ENCODE results near the gene HBP1.
"Not testable (repeated sequence)": the region's sequence is repeated elsewhere in the genome, so short reads cannot be mapped to it uniquely, and the experiment has no call there.

HBP1 gene

DNA sequence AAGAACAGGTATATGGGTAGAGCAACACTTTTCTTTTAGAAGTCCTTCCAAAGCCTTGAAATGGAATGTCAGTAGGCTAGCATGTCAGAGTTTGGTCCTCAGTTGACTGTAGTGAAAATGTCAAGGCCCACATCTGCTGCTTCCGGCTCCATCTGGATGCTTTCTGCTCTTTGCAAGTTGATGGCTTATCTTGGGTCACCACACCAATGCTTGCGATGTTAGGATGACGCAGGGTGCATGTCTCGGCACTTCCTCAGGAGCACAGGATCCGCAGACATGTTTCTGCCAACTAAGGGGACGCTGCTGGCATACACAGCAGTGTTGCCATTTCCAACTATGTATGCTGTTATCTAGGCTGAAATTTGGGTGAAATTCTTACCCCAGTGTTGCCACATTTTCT lies 14.0 kb upstream of the HBP1 start:
- DNase-seq (ENCODE audit: low read depth in 1 of 2, low spot score in 1 of 2), result no peak
- no peak overlapping the region for H3K27ac ChIP-seq (replicated peaks)
- TF ChIP-seq GABPA (IDR thresholded peaks at IDR 0.05; ENCODE audit: low read depth) (no peak), POLR2AphosphoS5 (IDR thresholded peaks at IDR 0.05; ENCODE audit: low read depth) (no peak), SPI1 (IDR thresholded peaks at IDR 0.05; ENCODE audit: borderline replicate concordance, low read depth) (no peak)
- TF ChIP-seq, protein P1, sequence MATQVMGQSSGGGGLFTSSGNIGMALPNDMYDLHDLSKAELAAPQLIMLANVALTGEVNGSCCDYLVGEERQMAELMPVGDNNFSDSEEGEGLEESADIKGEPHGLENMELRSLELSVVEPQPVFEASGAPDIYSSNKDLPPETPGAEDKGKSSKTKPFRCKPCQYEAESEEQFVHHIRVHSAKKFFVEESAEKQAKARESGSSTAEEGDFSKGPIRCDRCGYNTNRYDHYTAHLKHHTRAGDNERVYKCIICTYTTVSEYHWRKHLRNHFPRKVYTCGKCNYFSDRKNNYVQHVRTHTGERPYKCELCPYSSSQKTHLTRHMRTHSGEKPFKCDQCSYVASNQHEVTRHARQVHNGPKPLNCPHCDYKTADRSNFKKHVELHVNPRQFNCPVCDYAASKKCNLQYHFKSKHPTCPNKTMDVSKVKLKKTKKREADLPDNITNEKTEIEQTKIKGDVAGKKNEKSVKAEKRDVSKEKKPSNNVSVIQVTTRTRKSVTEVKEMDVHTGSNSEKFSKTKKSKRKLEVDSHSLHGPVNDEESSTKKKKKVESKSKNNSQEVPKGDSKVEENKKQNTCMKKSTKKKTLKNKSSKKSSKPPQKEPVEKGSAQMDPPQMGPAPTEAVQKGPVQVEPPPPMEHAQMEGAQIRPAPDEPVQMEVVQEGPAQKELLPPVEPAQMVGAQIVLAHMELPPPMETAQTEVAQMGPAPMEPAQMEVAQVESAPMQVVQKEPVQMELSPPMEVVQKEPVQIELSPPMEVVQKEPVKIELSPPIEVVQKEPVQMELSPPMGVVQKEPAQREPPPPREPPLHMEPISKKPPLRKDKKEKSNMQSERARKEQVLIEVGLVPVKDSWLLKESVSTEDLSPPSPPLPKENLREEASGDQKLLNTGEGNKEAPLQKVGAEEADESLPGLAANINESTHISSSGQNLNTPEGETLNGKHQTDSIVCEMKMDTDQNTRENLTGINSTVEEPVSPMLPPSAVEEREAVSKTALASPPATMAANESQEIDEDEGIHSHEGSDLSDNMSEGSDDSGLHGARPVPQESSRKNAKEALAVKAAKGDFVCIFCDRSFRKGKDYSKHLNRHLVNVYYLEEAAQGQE (IDR thresholded peaks at IDR 0.05; ENCODE audit: insufficient replicate concordance, low read depth), result no peak
- TF ChIP-seq, protein P2, sequence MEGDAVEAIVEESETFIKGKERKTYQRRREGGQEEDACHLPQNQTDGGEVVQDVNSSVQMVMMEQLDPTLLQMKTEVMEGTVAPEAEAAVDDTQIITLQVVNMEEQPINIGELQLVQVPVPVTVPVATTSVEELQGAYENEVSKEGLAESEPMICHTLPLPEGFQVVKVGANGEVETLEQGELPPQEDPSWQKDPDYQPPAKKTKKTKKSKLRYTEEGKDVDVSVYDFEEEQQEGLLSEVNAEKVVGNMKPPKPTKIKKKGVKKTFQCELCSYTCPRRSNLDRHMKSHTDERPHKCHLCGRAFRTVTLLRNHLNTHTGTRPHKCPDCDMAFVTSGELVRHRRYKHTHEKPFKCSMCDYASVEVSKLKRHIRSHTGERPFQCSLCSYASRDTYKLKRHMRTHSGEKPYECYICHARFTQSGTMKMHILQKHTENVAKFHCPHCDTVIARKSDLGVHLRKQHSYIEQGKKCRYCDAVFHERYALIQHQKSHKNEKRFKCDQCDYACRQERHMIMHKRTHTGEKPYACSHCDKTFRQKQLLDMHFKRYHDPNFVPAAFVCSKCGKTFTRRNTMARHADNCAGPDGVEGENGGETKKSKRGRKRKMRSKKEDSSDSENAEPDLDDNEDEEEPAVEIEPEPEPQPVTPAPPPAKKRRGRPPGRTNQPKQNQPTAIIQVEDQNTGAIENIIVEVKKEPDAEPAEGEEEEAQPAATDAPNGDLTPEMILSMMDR (IDR thresholded peaks at IDR 0.05; ENCODE audit: insufficient read depth, low read length), result no peak
- H3K27me3 ChIP-seq (ENCODE audit: insufficient read depth, poor library complexity, severe bottlenecking), result no peaks in the 10 kb centered on the region
- H3K4me3 ChIP-seq (replicated peaks; ENCODE audit: insufficient read depth, low read length), result no peak overlapping the region

DNA sequence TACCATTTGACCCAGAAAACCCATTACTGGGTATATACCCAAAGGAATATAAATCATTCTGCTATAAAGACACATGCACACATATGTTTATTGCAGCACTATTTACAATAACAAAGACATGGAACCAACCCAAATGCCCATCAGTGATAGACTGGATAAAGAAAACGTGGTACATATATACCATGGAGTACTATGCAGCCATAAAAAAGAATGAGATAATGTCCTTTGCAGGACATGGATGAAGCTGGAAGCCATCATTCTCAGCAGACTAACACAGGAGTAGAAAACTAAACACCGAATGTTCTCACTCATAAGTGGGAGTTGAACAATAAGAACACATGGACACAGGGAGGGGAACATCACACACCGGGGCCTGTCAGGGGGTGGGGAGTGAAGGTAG lies 13.1 kb upstream of the HBP1 start:
- not testable (repeated sequence) for H3K27ac ChIP-seq (replicated peaks); H3K4me3 ChIP-seq (replicated peaks; ENCODE audit: insufficient read depth, low read length); H3K27me3 ChIP-seq (ENCODE audit: insufficient read depth, poor library complexity, severe bottlenecking); DNase-seq (ENCODE audit: low read depth in 1 of 2, low spot score in 1 of 2)

- Histone ChIP-seq H3K4me3 (replicated peaks; ENCODE audit: insufficient read depth, low read length) (no peak overlapping the region), H3K27me3 (ENCODE audit: insufficient read depth, poor library complexity, severe bottlenecking) (no peaks in the 10 kb centered on the region), H3K27ac (replicated peaks) (no peak overlapping the region)
- no peak for TF ChIP-seq GABPA (IDR thresholded peaks at IDR 0.05; ENCODE audit: low read depth)
- DNase-seq (ENCODE audit: low read depth in 1 of 2, low spot score in 1 of 2), result no peak
These were observed 11.7 kb upstream of the HBP1 start for GRCh38 chr7:107157091-107157490.

DNA sequence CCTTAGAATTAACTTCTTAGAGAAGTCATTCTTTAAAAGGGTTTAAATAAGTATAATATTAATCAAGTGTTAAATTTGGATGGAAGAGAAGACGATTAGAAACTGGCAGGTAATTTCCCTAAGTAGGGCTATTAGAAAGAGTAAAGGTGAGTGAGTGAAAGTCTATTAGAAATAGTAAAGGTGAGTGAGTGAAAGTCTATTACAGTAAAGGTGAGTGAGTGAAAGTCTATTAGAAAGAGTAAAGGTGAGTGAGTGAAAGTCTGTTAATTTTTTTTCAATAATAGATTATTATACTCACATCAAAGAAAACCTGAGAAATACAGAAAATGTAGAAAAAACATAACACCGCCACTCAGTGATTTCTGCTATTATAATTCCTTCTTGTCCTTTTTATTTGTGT lies 10.8 kb upstream of the HBP1 start:
- TF ChIP-seq GABPA (IDR thresholded peaks at IDR 0.05; ENCODE audit: low read depth), result no peak
- no peak for TF ChIP-seq POLR2AphosphoS5 (IDR thresholded peaks at IDR 0.05; ENCODE audit: low read depth)
- TF ChIP-seq SPI1 (IDR thresholded peaks at IDR 0.05; ENCODE audit: borderline replicate concordance, low read depth), result no peak
- TF ChIP-seq, protein P2 (IDR thresholded peaks at IDR 0.05; ENCODE audit: insufficient read depth, low read length), result no peak
- TF ChIP-seq, protein P1 (IDR thresholded peaks at IDR 0.05; ENCODE audit: insufficient replicate concordance, low read depth), result no peak
- no peak for DNase-seq (ENCODE audit: low read depth in 1 of 2, low spot score in 1 of 2)
- Histone ChIP-seq H3K4me3 (replicated peaks; ENCODE audit: insufficient read depth, low read length) (no peak overlapping the region), H3K27me3 (ENCODE audit: insufficient read depth, poor library complexity, severe bottlenecking) (no peaks in the 10 kb centered on the region), H3K27ac (replicated peaks) (no peak overlapping the region)

- Histone ChIP-seq H3K27me3 (ENCODE audit: insufficient read depth, poor library complexity, severe bottlenecking) (no peaks in the 10 kb centered on the region), H3K27ac (replicated peaks) (no peak overlapping the region), H3K4me3 (replicated peaks; ENCODE audit: insufficient read depth, low read length) (no peak overlapping the region)
- TF ChIP-seq, protein P2 (IDR thresholded peaks at IDR 0.05; ENCODE audit: insufficient read depth, low read length), result no peak
- TF ChIP-seq POLR2AphosphoS5 (IDR thresholded peaks at IDR 0.05; ENCODE audit: low read depth), result no peak
- TF ChIP-seq, protein P1 (IDR thresholded peaks at IDR 0.05; ENCODE audit: insufficient replicate concordance, low read depth), result no peak
- no peak for TF ChIP-seq GABPA (IDR thresholded peaks at IDR 0.05; ENCODE audit: low read depth)
- TF ChIP-seq SPI1 (IDR thresholded peaks at IDR 0.05; ENCODE audit: borderline replicate concordance, low read depth), result no peak
- no peak for DNase-seq (ENCODE audit: low read depth in 1 of 2, low spot score in 1 of 2)
These were observed 8.4 kb upstream of the HBP1 start for GRCh38 chr7:107160389-107160788.

Data from HL-60 (cell line).